ENCODE data around the gene DACT1.
A peak's percentile ranks its signal among the peaks of the same experiment; 100 is the strongest.

Gene DACT1

GRCh38 chr14:58637040-58637390 is 747 bp upstream of the DACT1 start:
- peak; percentile 52 for DNase-seq

- DNase-seq, result peak; percentile 70
Observed at GRCh38 chr14:58638231-58639197, 752 bp downstream of the DACT1 start.

GRCh38 chr14:58639198-58639565 is 1.4 kb downstream of the DACT1 start:
- DNase-seq, result peak; percentile 36

GRCh38 chr14:58639842-58640484 is 2.2 kb downstream of the DACT1 start:
- DNase-seq, result peak; percentile 97

GRCh38 chr14:58640959-58641358 is 3.2 kb downstream of the DACT1 start:
- DNase-seq, result no peak

GRCh38 chr14:58641509-58641908 is 3.7 kb downstream of the DACT1 start:
- no peak for DNase-seq

- peak; percentile 20 for DNase-seq
Observed at GRCh38 chr14:58643366-58643765, 5.6 kb downstream of the DACT1 start.

GRCh38 chr14:58645641-58646040 is 7.9 kb downstream of the DACT1 start:
- DNase-seq, result no peak

- no peak for DNase-seq
Observed at GRCh38 chr14:58646479-58646878, 8.7 kb downstream of the DACT1 start.

- DNase-seq, result no peak
Observed at GRCh38 chr14:58647777-58648176, 10.0 kb downstream of the DACT1 start.

- DNase-seq, result no peak
Observed at GRCh38 chr14:58650857-58651256, 13.1 kb downstream of the DACT1 start.

GRCh38 chr14:58656671-58657411 is 19.1 kb downstream of the DACT1 start:
- peak; percentile 24 for DNase-seq

GRCh38 chr14:58659061-58659460 is 21.3 kb downstream of the DACT1 start:
- DNase-seq, result no peak

GRCh38 chr14:58659846-58660245 is 22.1 kb downstream of the DACT1 start:
- no peak for DNase-seq

GRCh38 chr14:58660407-58660806 is 22.6 kb downstream of the DACT1 start:
- no peak for DNase-seq

GRCh38 chr14:58662018-58662417 is 24.3 kb downstream of the DACT1 start:
- DNase-seq, result no peak

GRCh38 chr14:58662759-58663158 is 25.0 kb downstream of the DACT1 start:
- no peak for DNase-seq

GRCh38 chr14:58663494-58664111 is 25.8 kb downstream of the DACT1 start:
- peak; percentile 99 for DNase-seq

- DNase-seq, result no peak
Observed at GRCh38 chr14:58665773-58666500, 28.2 kb downstream of the DACT1 start.

GRCh38 chr14:58666737-58667136 is 29.0 kb downstream of the DACT1 start:
- no peak for DNase-seq

- no peak for DNase-seq
Observed at GRCh38 chr14:58667900-58668299, 30.1 kb downstream of the DACT1 start.

- DNase-seq, result peak; percentile 80
Observed at GRCh38 chr14:58668848-58669480, 31.2 kb downstream of the DACT1 start.

All from NCI-H2171 treated with DMSO at 0.1 percent for 48 hours (cell line).